Kidney (tissue), 14 donors: Measurements from ENCODE around the gene PSMD8. TPM values are rescaled to one million over a fixed set of nuclear protein-coding genes. Genes with fewer than 3 reads are reported as not detected.

ENCODE experiments used
- DNase-seq, 5 donors: peaks; one replicate each; pipeline ENCODE4 v3.0.0-alpha.2; 2013 to 2020
- FAIRE-seq: peaks from 2 replicates; lab custom pipeline; 2012; peaks lifted over from hg19 to GRCh38; lab: Jason Lieb, UNC
- H3K27ac ChIP-seq, 2 donors: one replicate each; pipeline ENCODE4 v1.7.0; 2013; ENCODE audit warnings: low read depth in 2 of 2, low read length in 2 of 2, inconsistent platforms in 1 of 2
- H3K27me3 ChIP-seq: one replicate; pipeline ENCODE4 v1.7.1; 2013; ENCODE audit warnings: low read length, inconsistent platforms; ENCODE audit not compliant: control insufficient read depth, insufficient read depth
- H3K36me3 ChIP-seq, 3 donors: one replicate each; pipeline versions ENCODE4 v1.7.0 to v1.7.1; 2013; ENCODE audit warnings: low read length in 3 of 3, control low read depth in 1 of 3, inconsistent platforms in 1 of 3; ENCODE audit not compliant: insufficient read depth in 3 of 3, control insufficient read depth in 2 of 3
- H3K4me1 ChIP-seq, 3 donors: one replicate each; pipeline versions ENCODE4 v1.7.0 to v1.7.1; 2013; ENCODE audit warnings: low read length in 3 of 3, inconsistent platforms in 1 of 3, low read depth in 1 of 3; ENCODE audit not compliant: control insufficient read depth in 2 of 3, insufficient read depth in 2 of 3
- H3K4me3 ChIP-seq, 3 donors: one replicate each; pipeline versions ENCODE4 v1.7.0 to v1.8.1; 2013; ENCODE audit warnings: low read length in 3 of 3, control low read depth in 1 of 3, inconsistent platforms in 1 of 3
- H3K9ac ChIP-seq, 3 donors: one replicate each; pipeline versions ENCODE4 v1.7.0 to v1.7.1; 2013; ENCODE audit warnings: low read length in 3 of 3, control low read depth in 1 of 3, inconsistent platforms in 1 of 3
- H3K9me3 ChIP-seq, 3 donors: one replicate each; pipeline versions ENCODE4 v1.7.0 to v1.7.1; 2013; ENCODE audit warnings: low read length in 3 of 3, control low read depth in 1 of 3, inconsistent platforms in 1 of 3; ENCODE audit not compliant: control insufficient read depth in 2 of 3, insufficient read depth in 1 of 3
- CTCF ChIP-seq: IDR thresholded peaks from 3 replicates; pipeline ENCODE4 v1.5.1; 2012; ENCODE audit warnings: mild to moderate bottlenecking, moderate library complexity, borderline replicate concordance; ENCODE audit not compliant: insufficient read depth; ENCODE audit errors: extremely low read depth
- intact Hi-C: fragments of 100-400 bp; cut with DNase I; formaldehyde crosslinking; loops from one replicate; pipeline ENCODE4 v1.11.1; 2022
- polyA plus RNA-seq: library from polyadenylated mRNA; stranded (reverse); fragments of 350-450 nt; fragmentation: Illumina TruSeq; extraction: RNeasy Lipid Tissue Mini Kit (QIAGEN cat#74804); gene quantifications from one replicate; pipeline ENCODE4 v1.2.3, GENCODE V29; 2014; ENCODE audit warnings: low read depth, low replicate concordance; ENCODE audit not compliant: insufficient read depth
- total RNA-seq: library from RNA; stranded (reverse); fragmentation: NEBNext Ultra II Directional; extraction: Animal tissue kit (Norgen Biotek cat#: 25700); gene quantifications from one replicate; pipeline ENCODE4 v1.2.1, GENCODE V29; 2021
- donor health status: control.
- donor health status: control.
- donor health status: control.
- donor health status: control.
- donor health status: control.
- donor health status: DM: yes; HTN: yes; CAD: no.
- donor health status: Normal renal cell carcinoma (clear cell type).

PSMD8 gene
- total and polyA plus RNA-seq, 2 donors from 2014 or later, result 126 to 217 TPM

GRCh38 chr19:38422438-38422837 lies 48.1 kb downstream of the PSMD8 start:
- H3K27me3 ChIP-seq, result no peaks in the 10 kb centered on the region
- no peak overlapping the region for H3K27ac ChIP-seq
- no peak overlapping the region for H3K9ac ChIP-seq
- H3K4me3 ChIP-seq, result no peak overlapping the region
- H3K4me1 ChIP-seq, result peaks cover 0 to 5% (median 0%) of the 10 kb centered on the region in 3 donors
- DNase-seq (no peak), FAIRE-seq (no peak)
- no peaks in the 10 kb centered on the region for H3K9me3 ChIP-seq
- no peak for TF ChIP-seq CTCF
- intact Hi-C loops, result no loop called here
- H3K36me3 ChIP-seq, result no peaks in the 10 kb centered on the region

GRCh38 chr19:38424272-38424671 lies 49.9 kb downstream of the PSMD8 start:
- Histone ChIP-seq H3K27ac (no peak overlapping the region), H3K36me3 (no peaks in the 10 kb centered on the region), H3K27me3 (no peaks in the 10 kb centered on the region), H3K4me3 (no peak overlapping the region), H3K9ac (no peak overlapping the region), H3K9me3 (no peaks in the 10 kb centered on the region), H3K4me1 (no peaks in the 10 kb centered on the region)
- TF ChIP-seq CTCF, result no peak
- DNase-seq (no peak), FAIRE-seq (no peak)
- intact Hi-C loops, result no loop called here

- no peaks in the 10 kb centered on the region for H3K9me3 ChIP-seq
- intact Hi-C loops, result no loop called here
- peak in 1 of 5 donors; percentile 65 for DNase-seq
- no peak overlapping the region for H3K9ac ChIP-seq
- no peak overlapping the region for H3K27ac ChIP-seq
- no peak for FAIRE-seq
- no peaks in the 10 kb centered on the region for H3K36me3 ChIP-seq
- H3K27me3 ChIP-seq, result no peaks in the 10 kb centered on the region
- no peak overlapping the region for H3K4me3 ChIP-seq
- TF ChIP-seq CTCF, result no peak
- no peaks in the 10 kb centered on the region for H3K4me1 ChIP-seq
These were observed 50.9 kb downstream of the PSMD8 start for GRCh38 chr19:38425222-38425809.
